ENCODE measurements around the gene ANP32B.
A peak's percentile ranks its signal among the peaks of the same experiment; 100 is the strongest.

Gene ANP32B

DNA sequence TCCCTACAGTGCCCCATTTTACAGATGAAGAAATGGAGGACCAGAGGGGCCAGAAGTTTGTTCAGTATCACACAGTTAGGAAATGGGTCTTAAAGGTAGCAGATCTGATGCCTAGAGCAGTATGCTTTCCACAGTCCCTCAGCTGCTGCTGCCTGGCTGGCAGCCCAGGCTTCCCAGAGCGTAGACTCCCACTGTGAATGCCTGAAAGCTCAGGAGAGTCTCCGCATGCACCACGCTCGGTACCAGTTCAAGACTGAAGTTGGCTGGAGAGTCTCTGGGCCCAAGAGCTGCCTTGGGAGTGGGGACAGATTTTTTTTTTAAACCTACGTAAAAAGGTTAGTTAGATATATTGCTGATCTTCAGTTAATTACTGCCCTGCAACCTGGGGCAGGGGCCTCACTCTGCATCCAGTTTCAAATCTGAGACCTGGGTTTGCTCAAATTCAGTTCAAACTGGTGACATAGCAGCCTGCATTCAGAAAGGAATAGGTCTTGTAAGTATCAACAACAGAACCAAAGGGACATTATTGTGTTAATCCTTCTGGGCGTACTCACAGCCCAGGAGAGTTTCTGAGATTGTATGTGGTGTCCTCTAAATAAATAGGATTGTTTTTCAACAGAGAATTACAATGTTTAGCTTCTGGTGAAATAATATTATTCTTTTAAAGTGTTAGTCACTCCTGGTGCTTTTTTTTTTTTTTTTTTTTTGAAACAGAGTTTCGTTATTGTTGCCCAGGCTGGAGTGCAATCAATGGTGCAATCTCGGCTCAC lies 81.7 kb downstream of the ANP32B start:
- DNase-seq, result peak in 2 of 56 donors; percentile 13 to 16

All from nucleus accumbens (tissue), 56 donors.